Esophagus squamous epithelium (tissue), 5 donors: ENCODE results near the gene SYDE1. TPM values are rescaled to one million over a fixed set of nuclear protein-coding genes. Genes with fewer than 3 reads are reported as not detected.
A peak's percentile ranks its signal among the peaks of the same experiment; 100 is the strongest.
"Not testable (repeated sequence)": the region's sequence is repeated elsewhere in the genome, so short reads cannot be mapped to it uniquely, and the experiment has no call there.

Source experiments
- DNase-seq: peaks from one replicate; lab custom pipeline; 2025; lab: John Stamatoyannopoulos, UW
- H3K27ac ChIP-seq, 4 donors: fragments of 200-600 bp; sonication (generic); one replicate each; pipeline ENCODE4 v1.5.1; 2016 to 2019; ENCODE audit warnings: mild to moderate bottlenecking in 1 of 4
- H3K27me3 ChIP-seq, 4 donors: fragments of 200-600 bp; sonication (generic); 1 replicate in 3 of 4; 2 replicates in 1 of 4; pipeline versions ENCODE4 v1.5.1 to v1.6.0; 2017 to 2021; ENCODE audit warnings: antibody characterized with exemption in 1 of 4
- H3K36me3 ChIP-seq, 3 donors: fragments of 200-600 bp; sonication (generic); one replicate each; pipeline ENCODE4 v1.5.1; 2016 to 2019
- H3K4me1 ChIP-seq, 3 donors: fragments of 200-600 bp; sonication (generic); one replicate each; pipeline ENCODE4 v1.5.1; 2017 to 2019
- H3K4me3 ChIP-seq, 4 donors: fragments of 200-600 bp; sonication (generic); 1 replicate in 3 of 4; 2 replicates in 1 of 4; pipeline ENCODE4 v1.5.1; 2016 to 2019; ENCODE audit warnings: mild to moderate bottlenecking in 2 of 4, moderate library complexity in 1 of 4
- H3K9me3 ChIP-seq, 3 donors: fragments of 200-600 bp; sonication (generic); one replicate each; pipeline ENCODE4 v1.5.1; 2016 to 2019
- CTCF ChIP-seq, 6 experiments: fragments of 450-650 bp in 4 of 6; fragments of 200-600 bp in 2 of 6; sonication (generic) in 2 of 6; IDR thresholded peaks; one replicate each; pipeline ENCODE4 v1.5.1; 2016 to 2019; ENCODE audit warnings: antibody characterized with exemption in 6 of 6, mild to moderate bottlenecking in 4 of 6, moderate library complexity in 4 of 6
- POLR2A ChIP-seq, 4 donors: fragments of 450-650 bp; IDR thresholded peaks; one replicate each; pipeline ENCODE4 v1.6.1; 2017; ENCODE audit warnings: antibody characterized with exemption in 4 of 4, mild to moderate bottlenecking in 4 of 4, moderate library complexity in 3 of 4
- WGBS, 2 donors: methylation state at CpG; one replicate each; pipeline ENCODE4 v1.1.5; 2018; 5-methylcytosine and 5-hydroxymethylcytosine counted together
- intact Hi-C: fragments of 100-400 bp; cut with DNase I; formaldehyde crosslinking; loops from one replicate; pipeline ENCODE4 v1.15.0; 2022
- total RNA-seq, 4 donors: library from RNA; depleted of rRNA; stranded (reverse); fragments of >200 nt; gene quantifications; one replicate each; pipeline ENCODE4 v1.1.0, GENCODE V29; 2016
- donor health status: DM: yes; HTN: yes; CAD: no.

SYDE1 gene
- total RNA-seq, 4 donors from 2014 or later, result 1.4 to 10.3 (median 4.6) TPM

- peaks cover 0 to 14% (median 0%) of the 10 kb centered on the region in 4 donors for H3K27me3 ChIP-seq
- no peaks in the 10 kb centered on the region for H3K36me3 ChIP-seq
- H3K27ac ChIP-seq, result peak overlapping the region in 1 of 4 donors; percentile 22
- peaks cover 0 to 7% (median 4%) of the 10 kb centered on the region in 3 donors for H3K4me1 ChIP-seq
- 11 to 18% methylated on average over 13 of the region's 13 CpGs for WGBS, 2 donors
- H3K4me3 ChIP-seq, result no peak overlapping the region
- no peak for TF ChIP-seq POLR2A (IDR thresholded peaks at IDR 0.05)
- TF ChIP-seq CTCF (IDR thresholded peaks at IDR 0.05), result peak; percentile 50 to 68 (median 58)
- no peaks in the 10 kb centered on the region for H3K9me3 ChIP-seq
- DNase-seq, result no peak
- intact Hi-C loops, result loop anchor here (5.0 kb wide), 2 partner anchors 55 to 465 kb away; no protein-coding TSS in a partner anchor
Observed at GRCh38 chr19:15091918-15092753, 15.1 kb upstream of the SYDE1 start.

- TF ChIP-seq CTCF (IDR thresholded peaks at IDR 0.05) (no peak), POLR2A (IDR thresholded peaks at IDR 0.05) (no peak)
- no peak overlapping the region for H3K4me3 ChIP-seq
- no peaks in the 10 kb centered on the region for H3K9me3 ChIP-seq
- intact Hi-C loops, result loop anchor here (5.0 kb wide), 2 partner anchors 54 to 464 kb away; no protein-coding TSS in a partner anchor
- 68 to 83% methylated on average over 2 of the region's 2 CpGs for WGBS, 2 donors
- H3K27me3 ChIP-seq, result peaks cover 0 to 5% (median 0%) of the 10 kb centered on the region in 4 donors
- no peak overlapping the region for H3K27ac ChIP-seq
- no peak for DNase-seq
- H3K36me3 ChIP-seq, result no peaks in the 10 kb centered on the region
- peaks cover 0 to 8% (median 4%) of the 10 kb centered on the region in 3 donors for H3K4me1 ChIP-seq
Observed at GRCh38 chr19:15093001-15093400, 14.2 kb upstream of the SYDE1 start.

GRCh38 chr19:15096223-15096622 is 11.0 kb upstream of the SYDE1 start:
- H3K27me3 ChIP-seq, result no peaks in the 10 kb centered on the region
- no peaks in the 10 kb centered on the region for H3K9me3 ChIP-seq
- H3K4me1 ChIP-seq, result peaks cover 0 to 21% (median 4%) of the 10 kb centered on the region in 3 donors
- H3K36me3 ChIP-seq, result no peaks in the 10 kb centered on the region
- no peak for DNase-seq
- no peak overlapping the region for H3K4me3 ChIP-seq
- H3K27ac ChIP-seq, result no peak overlapping the region
- intact Hi-C loops, result no loop called here
- no peak for TF ChIP-seq CTCF (IDR thresholded peaks at IDR 0.05)
- TF ChIP-seq POLR2A (IDR thresholded peaks at IDR 0.05), result no peak
- 38 to 89% methylated on average over 2 to 3 of the region's 3 CpGs for WGBS, 2 donors

- intact Hi-C loops, H3K27me3 ChIP-seq, DNase-seq, H3K9me3 ChIP-seq, H3K4me3 ChIP-seq, H3K36me3 ChIP-seq: not testable (repeated sequence)
- Histone ChIP-seq H3K27ac (peak overlapping the region; percentile 65 to 79 (median 73)), H3K4me1 (peaks cover 0 to 14% (median 0%) of the 10 kb centered on the region in 3 donors)
- WGBS, 2 donors, result 30 to 69% methylated on average over 6 of the region's 6 CpGs
Observed at GRCh38 chr19:15097980-15098379, 9.2 kb upstream of the SYDE1 start.

- TF ChIP-seq POLR2A (IDR thresholded peaks at IDR 0.05) (no peak), CTCF (IDR thresholded peaks at IDR 0.05) (no peak)
- intact Hi-C loops, result no loop called here
- 62% methylated on average over 7 to 9 of the region's 10 CpGs for WGBS, 2 donors
Observed at GRCh38 chr19:15098460-15098859, 8.7 kb upstream of the SYDE1 start.

More at GRCh38 chr19:15098460-15098859, 8.7 kb upstream of the SYDE1 start:
- no peak overlapping the region for H3K4me3 ChIP-seq
- no peaks in the 10 kb centered on the region for H3K36me3 ChIP-seq
- H3K27ac ChIP-seq, result peak overlapping the region; percentile 65 to 79 (median 73)
- no peaks in the 10 kb centered on the region for H3K27me3 ChIP-seq
- no peak for DNase-seq
- H3K4me1 ChIP-seq, result peaks cover 0 to 14% (median 0%) of the 10 kb centered on the region in 3 donors
- H3K9me3 ChIP-seq, result peaks cover 0 to 5% (median 0%) of the 10 kb centered on the region in 3 donors
